Pulmonary artery endothelial cell (primary cell): ENCODE results near the gene MLIP. TPM values are rescaled to one million over a fixed set of nuclear protein-coding genes. Genes with fewer than 3 reads are reported as not detected.

Source experiments
- DNase-seq: peaks from one replicate; pipeline ENCODE4 v3.0.0-alpha.2; 2011; ENCODE audit warnings: low read depth, low spot score
- total RNA-seq: library from RNA; depleted of rRNA; stranded (reverse); fragments of >200 nt; gene quantifications from 2 replicates; pipeline ENCODE4 v1.2.3, GENCODE V29; 2014

MLIP gene
- total RNA-seq, 1 donor from 2014 or later, result 21.7 TPM

DNA sequence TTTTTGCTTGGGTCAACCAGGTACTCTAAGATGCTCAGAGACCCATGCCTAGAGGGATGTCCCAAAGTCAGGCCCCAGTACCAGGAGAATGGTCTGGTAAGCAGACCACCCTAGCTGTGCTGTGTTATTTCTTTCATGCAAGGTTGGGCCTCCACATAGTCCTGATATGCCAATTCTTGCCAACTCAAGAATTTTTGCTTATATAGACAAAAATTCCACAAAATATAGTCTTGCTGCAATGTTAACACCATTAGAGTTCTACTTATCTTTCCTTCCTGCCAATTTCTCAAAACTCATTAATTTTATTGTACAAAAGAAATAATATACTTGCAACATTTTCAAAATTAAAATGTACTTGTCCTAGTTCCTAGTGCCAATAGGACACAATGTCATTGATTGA lies 163.1 kb downstream of the MLIP start:
- no peak for DNase-seq

GRCh38 chr6:54282186-54282585 lies 170.9 kb downstream of the MLIP start:
- no peak for DNase-seq

DNA sequence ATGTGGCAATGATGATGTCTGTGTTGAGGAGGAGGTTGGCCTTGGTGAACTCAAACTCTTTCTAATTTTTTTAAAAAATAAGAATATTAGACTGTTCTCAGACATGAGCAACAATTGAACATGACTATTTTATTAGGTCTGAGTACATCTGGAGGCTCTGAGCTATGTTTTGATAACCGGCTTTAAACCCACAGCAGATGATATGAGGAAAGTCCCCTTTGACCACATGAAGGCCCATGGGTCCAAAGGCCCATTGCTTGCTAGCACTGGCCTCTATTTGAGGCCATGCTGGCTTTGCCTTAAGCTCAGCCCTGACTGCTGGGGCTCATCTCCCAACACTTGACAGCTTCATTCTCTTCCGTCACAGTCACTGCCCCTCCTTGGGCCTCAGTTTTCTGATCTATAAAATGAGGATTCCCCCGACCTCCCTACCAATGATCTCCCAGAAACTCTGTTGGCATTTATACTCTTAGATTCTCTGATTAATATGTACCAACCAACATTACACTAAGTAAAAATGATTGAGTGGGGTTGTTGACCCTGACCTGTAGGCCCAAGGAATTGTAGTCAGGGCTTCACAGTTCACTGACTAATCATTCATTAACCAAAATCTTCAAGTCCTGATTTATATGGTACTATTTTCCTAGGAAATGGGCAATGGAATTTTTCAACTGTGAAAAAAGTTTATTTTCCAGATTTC lies 173.1 kb downstream of the MLIP start:
- no peak for DNase-seq

DNA sequence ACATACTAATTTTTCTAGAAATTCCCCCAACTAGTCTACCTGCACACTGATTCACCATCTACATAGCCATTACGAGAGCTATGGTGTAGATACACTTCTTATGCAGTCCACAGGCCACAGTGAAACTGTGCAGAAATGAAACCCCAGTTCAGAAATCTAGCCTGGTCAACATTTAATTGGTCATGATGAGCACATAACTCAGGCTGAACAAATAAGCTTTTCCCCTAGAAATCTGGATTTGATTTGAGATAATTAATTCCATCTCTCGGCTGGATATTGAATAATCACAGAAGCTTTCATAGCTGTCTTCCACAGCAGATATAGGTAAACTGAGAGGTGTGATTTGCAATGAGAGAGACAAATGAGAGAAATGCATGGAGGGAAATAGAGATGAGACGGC lies 174.4 kb downstream of the MLIP start:
- no peak for DNase-seq

DNA sequence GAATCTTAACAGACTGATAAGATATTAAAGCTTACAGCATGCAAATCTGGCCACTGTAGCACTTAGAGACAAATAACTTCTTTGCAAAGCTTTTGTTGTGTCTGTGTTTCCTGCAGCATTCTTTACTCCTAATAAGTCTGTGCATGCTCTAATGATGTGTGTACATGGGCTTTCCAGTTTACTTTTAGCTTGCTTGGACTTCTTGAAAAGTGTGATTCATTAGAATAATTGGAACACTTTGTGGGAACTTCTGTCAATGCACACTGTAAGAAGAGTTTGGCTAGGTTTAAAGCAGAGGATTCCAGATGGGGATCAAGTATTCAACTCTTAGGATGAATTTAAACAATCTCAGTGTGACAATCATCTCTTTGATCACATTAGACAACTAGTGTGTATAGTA lies 174.9 kb downstream of the MLIP start:
- no peak for DNase-seq

- DNase-seq, result no peak
Observed at GRCh38 chr6:54288474-54288873, 177.2 kb downstream of the MLIP start.

GRCh38 chr6:54289426-54289825 lies 178.2 kb downstream of the MLIP start:
- no peak for DNase-seq

- DNase-seq, result peak; percentile 30
Observed at GRCh38 chr6:54291146-54291545, 179.9 kb downstream of the MLIP start.

- peak; percentile 35 for DNase-seq
Observed at GRCh38 chr6:54291738-54292137, 180.5 kb downstream of the MLIP start.

- no peak for DNase-seq
Observed at GRCh38 chr6:54294965-54295532, 183.8 kb downstream of the MLIP start.

DNA sequence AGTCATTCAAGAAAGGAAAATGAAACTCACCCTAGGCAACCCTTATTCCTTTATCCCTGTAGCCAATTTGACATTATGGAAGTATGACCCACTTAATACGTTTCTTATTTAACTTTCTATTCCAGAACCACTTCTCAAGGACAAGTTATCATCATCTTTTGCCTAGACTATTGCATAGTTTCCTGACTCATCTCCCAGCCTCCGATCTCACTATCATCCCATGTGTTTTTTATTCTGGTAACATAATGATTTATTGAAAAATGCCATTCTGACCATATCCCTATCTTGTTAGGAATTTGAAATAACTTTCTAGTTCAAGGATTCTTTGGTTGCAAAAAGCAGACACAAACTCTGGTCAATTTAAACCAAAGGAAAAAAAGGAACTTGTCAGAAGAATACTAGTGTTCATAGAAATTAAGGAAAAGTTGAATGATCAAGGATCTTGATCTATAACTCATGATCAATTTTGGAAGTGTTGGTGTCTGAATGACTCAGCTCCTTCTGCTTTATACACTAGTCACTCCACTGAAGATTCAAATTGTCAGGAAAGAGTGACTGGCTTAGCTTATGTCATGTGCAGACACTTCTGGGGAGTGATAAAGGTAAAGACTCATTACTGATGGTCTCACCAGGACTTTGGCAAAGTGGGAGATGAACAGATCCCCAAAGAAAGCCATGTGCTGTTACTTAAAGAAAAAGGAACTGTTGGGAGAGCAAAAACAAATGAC lies 188.5 kb downstream of the MLIP start:
- DNase-seq, result no peak

- no peak for DNase-seq
Observed at GRCh38 chr6:54301770-54302169, 190.5 kb downstream of the MLIP start.

GRCh38 chr6:54307439-54307910 lies 196.2 kb downstream of the MLIP start:
- DNase-seq, result no peak

DNA sequence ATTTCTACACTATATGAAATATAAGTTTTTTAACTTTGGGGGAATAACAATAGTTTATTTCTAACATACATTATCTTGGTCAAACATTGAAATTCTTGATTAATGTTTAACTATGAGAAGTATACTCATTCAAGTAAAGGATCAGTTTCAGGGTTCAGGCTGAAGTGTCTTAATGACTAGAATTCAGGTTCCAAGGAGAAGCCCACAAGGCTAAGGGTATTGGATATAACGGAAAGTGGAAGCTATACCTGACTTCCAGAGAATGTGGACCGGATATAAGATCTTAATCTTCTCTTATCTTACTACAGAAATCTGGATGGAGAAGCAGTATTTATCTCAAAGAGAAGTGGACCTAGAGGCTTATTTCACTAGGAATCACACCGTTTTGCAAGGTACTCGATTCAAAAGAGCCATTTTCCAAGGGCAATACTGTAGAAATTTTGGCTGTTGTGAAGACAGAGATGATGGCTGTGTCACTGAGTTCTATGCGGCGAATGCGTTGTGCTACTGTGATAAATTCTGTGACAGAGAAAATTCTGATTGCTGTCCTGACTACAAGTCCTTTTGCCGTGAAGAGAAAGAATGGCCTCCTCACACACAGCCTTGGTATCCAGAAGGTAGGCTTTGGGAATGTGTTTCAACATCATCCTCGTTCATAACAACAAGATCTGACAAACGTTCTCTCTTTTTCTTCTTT lies 197.2 kb downstream of the MLIP start, which contains the start of gene TINAG:
TINAG (plus strand) TSS at position 153 of the 697 bp plus-strand sequence; CDS start at position 263, 110 bp downstream.
- DNase-seq, result no peak

DNA sequence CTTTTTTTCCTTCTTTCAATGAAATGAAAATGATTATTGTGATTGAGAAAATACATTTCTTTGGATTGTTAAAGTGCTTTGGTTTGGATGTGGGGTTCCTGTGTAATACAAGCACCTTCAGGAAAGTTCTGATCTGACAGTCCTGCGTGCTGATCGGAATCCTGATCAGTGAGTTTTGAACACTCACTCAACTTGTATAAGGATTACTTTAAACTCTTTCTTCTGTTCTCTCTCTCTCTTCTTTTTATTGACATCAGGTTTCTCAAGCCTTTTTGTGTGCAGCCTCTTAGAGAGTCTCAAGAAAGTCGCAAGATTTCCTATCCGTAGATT lies 197.7 kb downstream of the MLIP start:
- no peak for DNase-seq

DNA sequence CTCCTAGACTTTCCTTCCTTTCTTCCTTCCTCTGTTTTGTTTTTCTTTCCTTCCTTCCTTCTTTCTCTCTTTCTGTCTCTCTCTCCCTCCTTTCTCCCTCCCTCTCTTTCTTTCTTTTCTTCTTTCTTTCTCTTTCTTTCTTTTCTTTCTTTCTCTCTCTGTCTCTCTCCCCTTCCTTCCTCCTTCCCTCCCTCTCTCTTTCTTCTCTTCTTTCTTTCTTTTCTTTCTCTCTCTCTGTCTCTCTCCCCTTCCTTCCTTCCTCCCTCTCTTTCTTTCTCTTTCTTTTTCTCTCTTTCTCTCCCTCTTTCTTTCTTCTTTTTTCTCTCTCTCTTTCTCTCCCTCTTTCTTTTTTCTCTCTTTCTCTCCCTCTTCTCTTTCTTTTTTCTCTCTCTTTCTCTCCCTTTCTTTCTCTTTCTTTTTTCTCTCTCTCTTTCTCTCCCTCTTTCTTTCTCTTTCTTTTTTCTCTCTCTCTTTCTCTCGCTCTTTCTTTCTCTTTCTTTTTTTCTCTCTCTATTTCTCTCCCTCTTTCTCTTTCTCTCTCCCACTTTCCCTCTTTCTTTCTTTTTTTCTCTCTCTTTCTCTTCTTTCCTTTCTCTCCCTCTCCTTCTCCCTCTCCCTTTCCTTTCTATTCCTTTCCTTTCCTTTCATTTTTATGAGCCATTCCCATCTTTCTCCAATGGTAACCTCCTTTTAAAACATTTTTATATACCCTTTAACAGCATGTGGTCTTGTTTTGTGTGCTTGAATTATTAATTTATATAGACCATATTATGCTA lies 199.3 kb downstream of the MLIP start:
- DNase-seq, result no peak

DNA sequence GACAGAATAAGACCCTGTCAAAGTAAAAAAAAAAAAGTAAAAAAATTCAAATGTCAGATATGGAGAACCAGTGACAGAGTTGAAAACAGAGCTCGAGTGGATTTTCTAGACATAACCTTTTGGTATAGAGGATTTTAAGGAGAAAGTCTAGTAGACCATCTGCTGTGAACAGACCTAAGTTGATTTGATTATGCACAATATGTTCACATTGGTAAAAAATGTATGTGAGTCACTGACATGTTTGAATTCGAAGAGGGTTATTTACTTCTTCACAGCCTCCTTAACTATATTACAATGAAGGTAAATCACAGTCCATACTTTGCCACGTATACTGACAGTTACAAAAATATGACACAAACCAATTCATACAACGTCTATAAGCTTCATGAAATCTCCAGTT lies 204.4 kb downstream of the MLIP start:
- DNase-seq, result no peak
